Measurements from ENCODE around the gene CAMK2N2. TPM values are rescaled to one million over a fixed set of nuclear protein-coding genes. Genes with fewer than 3 reads are reported as not detected.

Gene CAMK2N2
- total RNA-seq, 2 experiments from 2014 or later = 0.20 to 0.37 TPM

DNA sequence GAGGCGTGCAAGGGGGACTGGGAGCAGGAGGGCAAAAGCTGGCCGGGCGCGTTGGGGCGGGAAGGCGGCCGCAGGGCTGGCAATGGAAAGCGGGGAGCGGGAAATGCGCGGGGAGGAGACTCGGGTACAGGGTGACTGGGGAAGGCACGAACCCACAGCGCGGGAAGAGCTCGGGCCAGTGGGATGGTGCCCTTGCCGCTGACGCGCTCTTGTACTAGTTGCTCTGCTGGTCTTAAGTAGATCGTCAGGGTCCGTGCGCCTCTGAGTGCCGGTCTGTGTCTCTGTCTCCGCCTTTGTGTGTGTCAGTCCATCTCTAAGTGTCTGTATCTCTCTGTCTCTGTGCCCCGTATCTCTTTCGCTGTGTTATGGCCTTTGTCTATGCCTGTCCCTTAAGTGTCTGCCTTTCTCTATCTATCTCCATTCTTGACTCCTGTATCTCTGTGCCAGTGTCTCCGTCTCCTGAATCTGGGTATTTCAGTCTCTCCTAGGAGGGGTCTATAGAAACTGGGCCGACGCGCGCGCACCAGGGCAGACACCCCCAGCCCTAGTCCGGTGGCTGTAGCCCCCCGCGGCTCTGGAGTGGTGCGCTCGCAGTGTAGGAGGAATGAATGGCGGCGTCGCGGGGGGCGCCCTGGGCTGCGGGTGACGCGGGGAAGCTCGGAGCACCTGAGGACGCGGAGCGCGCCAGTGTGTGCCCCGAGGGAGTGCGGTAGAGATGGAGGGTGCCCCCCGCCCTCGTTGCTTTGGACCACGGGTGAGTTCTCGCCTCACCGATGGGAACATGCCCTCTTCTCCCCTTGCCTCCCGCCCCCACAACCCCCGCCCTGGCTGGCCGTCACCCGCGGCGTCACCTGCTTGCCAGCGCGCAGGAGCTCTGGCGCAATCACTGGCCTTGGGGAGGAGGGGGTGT is 756 bp upstream of the CAMK2N2 start:
- Mint-ChIP-seq H3K36me3 (peaks cover 3% of the 10 kb centered on the region), H3K27me3 (peaks cover 44% of the 10 kb centered on the region), H3K9me3 (ENCODE audit: low read depth) (no peaks in the 10 kb centered on the region), H3K4me3 (peak overlapping the region; percentile 75), H3K4me1 (peaks cover 18% of the 10 kb centered on the region), H3K27ac (peak overlapping the region; percentile 1)
- ATAC-seq (peak; percentile 37), DNase-seq (no peak)
- CTCF ChIA-PET = interaction anchor here (0.9 to 3.0 kb wide), 5 partner anchors 9 to 366 kb away, joined by 3 to 14 read pairs (median 6); partner anchors contain the start of genes EEF1AKMT4 and VWA5B2

DNA sequence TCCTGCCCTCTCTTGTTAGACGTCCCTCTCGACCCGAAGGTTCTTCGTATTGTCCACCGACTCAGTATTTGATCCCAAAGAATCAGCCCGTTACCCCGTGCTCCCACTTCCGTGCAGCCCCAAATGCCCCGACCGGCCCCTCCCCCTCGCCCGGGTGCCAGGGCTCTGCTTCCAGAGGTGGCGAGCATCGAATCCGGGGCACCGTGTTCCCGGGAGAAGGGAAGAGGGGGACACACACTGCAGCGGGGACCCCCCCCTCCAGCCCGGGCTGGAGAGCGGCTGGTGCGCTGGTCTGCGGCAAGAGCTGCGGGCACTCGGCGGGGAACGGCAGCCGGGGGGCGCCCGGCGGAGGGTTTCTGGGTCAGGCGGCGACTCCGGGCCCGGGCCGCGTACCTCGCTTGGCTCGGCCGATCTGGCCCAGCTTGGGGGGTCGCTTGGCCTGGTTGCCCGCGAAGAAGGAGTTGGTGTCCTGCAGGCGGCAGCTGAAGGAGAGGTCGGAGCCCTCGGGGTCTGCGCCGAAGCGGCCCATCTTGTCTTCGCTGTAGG is 556 bp downstream of the CAMK2N2 start:
- H3K27me3 Mint-ChIP-seq = peaks cover 43% of the 10 kb centered on the region
- H3K9me3 Mint-ChIP-seq (ENCODE audit: low read depth) = no peaks in the 10 kb centered on the region
- H3K4me1 Mint-ChIP-seq = peaks cover 18% of the 10 kb centered on the region
- peak overlapping the region; percentile 58 for H3K4me3 Mint-ChIP-seq
- CTCF ChIA-PET = interaction anchor here (0.8 to 3.0 kb wide), 7 partner anchors 10 to 366 kb away, joined by 3 to 14 read pairs (median 4); partner anchors contain the start of gene EEF1AKMT4
- DNase-seq (no peak), ATAC-seq (no peak)
- H3K27ac Mint-ChIP-seq = no peak overlapping the region
- H3K36me3 Mint-ChIP-seq = peaks cover 3% of the 10 kb centered on the region

DNA sequence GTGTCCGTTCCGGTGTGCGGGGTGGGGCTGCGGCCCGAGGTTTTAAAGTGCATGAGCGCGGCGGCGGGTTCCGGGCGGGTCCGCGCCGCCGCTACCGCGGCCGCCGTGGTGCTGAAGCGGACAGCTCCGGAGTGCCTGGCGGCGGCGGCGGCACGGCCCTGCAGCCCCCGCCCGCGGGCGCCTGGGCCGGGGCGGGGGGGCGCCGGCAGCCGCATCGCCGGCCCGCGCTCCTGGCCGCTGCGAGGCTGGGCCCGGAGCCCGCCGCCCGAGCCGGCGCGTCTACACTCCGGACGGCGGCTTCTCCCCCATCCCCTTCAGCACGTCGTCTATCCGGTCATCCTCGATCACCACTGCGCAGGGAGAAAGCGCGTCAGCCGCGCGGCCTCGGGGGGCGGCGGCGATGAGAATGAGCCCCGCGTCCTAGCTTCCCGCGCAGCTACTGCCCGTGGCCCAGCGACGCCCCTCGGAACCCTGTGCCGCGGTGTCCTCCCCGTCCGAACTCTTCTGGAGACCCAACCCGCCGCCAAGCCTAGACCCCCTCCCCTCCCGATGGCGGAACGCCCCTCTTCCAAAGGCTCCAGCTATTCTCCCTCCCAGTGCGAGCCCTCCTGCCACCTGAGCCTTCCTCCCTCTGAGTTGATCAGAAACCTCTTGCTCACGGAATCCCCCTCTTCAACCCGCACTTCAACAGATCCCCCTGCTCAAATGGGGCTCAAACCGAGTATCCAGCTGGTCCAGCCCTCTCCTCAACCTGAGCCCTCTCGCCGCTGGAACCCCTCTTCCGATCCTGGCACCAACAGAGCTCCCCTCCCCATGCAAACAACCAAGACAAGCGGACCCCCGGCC is 1.3 kb downstream of the CAMK2N2 start:
- Mint-ChIP-seq H3K9me3 (ENCODE audit: low read depth) (no peaks in the 10 kb centered on the region), H3K4me1 (peaks cover 22% of the 10 kb centered on the region), H3K4me3 (peak overlapping the region; percentile 58), H3K27me3 (peaks cover 40% of the 10 kb centered on the region), H3K36me3 (peaks cover 3% of the 10 kb centered on the region), H3K27ac (no peak overlapping the region)
- CTCF ChIA-PET = interaction anchor here (0.8 to 3.0 kb wide), 6 partner anchors 10 to 365 kb away, joined by 3 to 14 read pairs (median 4); partner anchors contain the start of gene EEF1AKMT4
- DNase-seq (no peak), ATAC-seq (peak; percentile 50)

DNA sequence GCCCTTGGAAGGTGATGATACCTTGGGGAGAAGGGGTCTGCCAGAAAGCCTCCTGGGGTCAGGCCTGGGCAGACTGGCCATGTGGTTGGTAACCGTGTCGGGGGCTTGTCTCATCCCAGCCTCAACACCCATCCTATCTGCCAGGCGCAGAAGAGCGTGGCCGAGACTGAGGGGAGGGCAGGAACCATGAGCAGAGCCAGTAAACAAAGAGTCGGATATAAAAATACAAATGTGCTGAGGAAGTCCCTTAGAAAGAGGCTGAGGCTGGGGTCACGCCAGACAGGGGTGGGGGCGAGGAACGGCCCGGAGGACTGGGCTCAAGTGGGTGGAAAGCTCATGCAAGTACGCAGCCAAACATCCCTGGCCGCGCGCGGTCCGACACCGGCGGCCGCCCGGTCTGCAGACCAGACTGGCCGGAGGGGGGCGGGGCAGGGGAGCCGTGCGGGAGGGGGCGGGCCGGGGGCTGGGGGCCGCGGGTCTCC is 1.9 kb downstream of the CAMK2N2 start:
- Mint-ChIP-seq H3K4me1 (peaks cover 22% of the 10 kb centered on the region), H3K27me3 (peaks cover 34% of the 10 kb centered on the region), H3K36me3 (peaks cover 3% of the 10 kb centered on the region), H3K27ac (no peak overlapping the region), H3K9me3 (ENCODE audit: low read depth) (no peaks in the 10 kb centered on the region), H3K4me3 (peak overlapping the region; percentile 10)
- CTCF ChIA-PET = interaction anchor here (1.0 to 3.0 kb wide), 5 partner anchors 9 to 364 kb away, joined by 3 to 14 read pairs (median 4); partner anchors contain the start of gene EEF1AKMT4
- ATAC-seq (no peak), DNase-seq (no peak)

GRCh38 chr3:184258926-184259325 is 2.4 kb downstream of the CAMK2N2 start:
- DNase-seq (no peak), ATAC-seq (no peak)
- Mint-ChIP-seq H3K4me1 (peaks cover 22% of the 10 kb centered on the region), H3K9me3 (ENCODE audit: low read depth) (no peaks in the 10 kb centered on the region), H3K4me3 (no peak overlapping the region), H3K27me3 (peaks cover 34% of the 10 kb centered on the region), H3K27ac (no peak overlapping the region), H3K36me3 (peaks cover 3% of the 10 kb centered on the region)
- CTCF ChIA-PET = interaction anchor here (0.9 to 1.4 kb wide), 3 partner anchors 9 to 363 kb away, joined by 3 to 5 read pairs (median 3); partner anchors contain the start of gene EEF1AKMT4

DNA sequence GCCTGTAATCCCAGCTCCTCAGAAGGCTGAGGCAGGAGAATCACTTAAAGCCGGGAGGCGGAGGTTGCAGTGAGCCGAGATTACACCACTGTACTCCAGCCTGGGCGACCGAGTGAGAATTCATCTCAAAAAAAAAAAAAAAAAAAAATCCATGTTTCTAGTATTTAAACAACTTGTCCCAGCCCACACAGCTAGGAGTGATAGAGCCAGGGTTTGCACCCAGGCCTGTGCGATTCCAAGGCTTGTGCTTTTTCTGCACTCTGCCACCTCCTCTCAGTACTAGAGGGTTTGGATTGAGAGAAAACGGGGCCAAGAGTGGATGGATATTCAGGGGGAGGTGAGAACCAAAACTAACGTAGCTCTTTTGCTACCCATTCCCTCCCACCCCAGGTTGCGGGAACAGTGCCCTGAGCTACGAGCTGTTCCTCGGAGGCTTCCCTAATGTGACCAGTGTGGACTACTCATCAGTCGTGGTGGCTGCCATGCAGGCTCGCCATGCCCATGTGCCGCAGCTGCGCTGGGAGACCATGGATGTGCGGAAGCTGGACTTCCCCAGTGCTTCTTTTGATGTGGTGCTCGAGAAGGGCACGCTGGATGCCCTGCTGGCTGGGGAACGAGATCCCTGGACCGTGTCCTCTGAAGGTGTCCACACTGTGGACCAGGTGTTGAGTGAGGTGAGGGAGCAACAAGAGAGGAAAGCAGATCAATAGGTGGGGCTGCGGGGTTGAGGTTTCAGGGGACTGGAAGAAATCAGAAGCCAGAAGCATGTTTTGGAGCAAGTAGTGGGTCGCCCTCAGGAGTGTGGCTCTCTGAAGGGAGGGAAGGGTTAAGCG is 4.1 kb downstream of the CAMK2N2 start:
- Mint-ChIP-seq H3K36me3 (peaks cover 3% of the 10 kb centered on the region), H3K27ac (no peak overlapping the region), H3K4me3 (no peak overlapping the region), H3K27me3 (peaks cover 23% of the 10 kb centered on the region), H3K9me3 (ENCODE audit: low read depth) (no peaks in the 10 kb centered on the region), H3K4me1 (peaks cover 17% of the 10 kb centered on the region)
- ATAC-seq = no peak
- DNase-seq = no peak
- CTCF ChIA-PET = interaction anchor here (0.9 to 6.0 kb wide), 2 partner anchors 30 to 362 kb away, joined by 4 to 27 read pairs; no protein-coding TSS in a partner anchor

DNA sequence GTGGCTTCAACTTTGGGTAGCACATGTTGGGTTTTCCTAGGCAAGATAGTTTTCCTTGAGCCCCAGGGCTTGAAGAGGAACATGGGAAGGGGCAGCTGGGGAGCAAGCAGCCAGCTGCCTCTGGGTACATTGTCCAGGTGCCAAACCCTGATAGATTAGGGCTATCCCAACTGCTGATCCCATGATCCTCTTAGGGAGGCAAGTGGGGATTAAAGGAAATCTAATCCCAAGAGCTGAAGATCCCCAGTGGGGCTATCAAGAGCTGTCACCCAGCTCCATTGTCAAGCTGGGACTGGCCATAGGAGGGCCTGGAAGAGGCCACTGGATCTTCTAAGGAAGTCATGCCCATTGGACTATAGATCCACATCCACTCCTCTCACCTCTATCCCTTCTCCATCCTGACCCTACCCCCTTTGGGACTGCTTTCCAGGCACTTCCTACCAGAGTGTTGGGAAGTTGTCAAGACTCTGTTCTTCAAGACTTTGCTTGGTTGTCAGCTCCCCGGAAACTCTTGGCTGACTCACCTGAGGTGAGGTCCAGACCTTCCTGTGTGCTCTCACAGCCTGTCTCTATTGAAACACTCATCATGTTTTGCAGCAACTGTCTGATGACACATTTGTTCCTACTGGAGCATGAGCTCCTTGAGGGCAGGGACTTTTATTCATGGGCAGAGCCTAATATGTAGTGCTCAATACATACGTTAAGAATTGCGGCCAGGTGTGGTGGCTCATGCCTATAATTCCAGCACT is 5.9 kb downstream of the CAMK2N2 start:
- no peak overlapping the region for H3K27ac Mint-ChIP-seq

GRCh38 chr3:184250167-184250828 is 11.1 kb downstream of the CAMK2N2 start:
- peak overlapping the region; percentile 90 for H3K27ac Mint-ChIP-seq
- ATAC-seq = peak; percentile 65
- H3K9me3 Mint-ChIP-seq (ENCODE audit: low read depth) = no peaks in the 10 kb centered on the region
- peaks cover 6% of the 10 kb centered on the region for H3K4me1 Mint-ChIP-seq
- peak; percentile 95 for DNase-seq
- peaks cover 4% of the 10 kb centered on the region for H3K36me3 Mint-ChIP-seq
- CTCF ChIA-PET = interaction anchor here (0.7 to 2.7 kb wide), 28 partner anchors 8 to 741 kb away, joined by 3 to 42 read pairs (median 4); partner anchors contain the start of genes ABCC5, CAMK2N2, DVL3 and EIF2B5
- peak overlapping the region; percentile 85 for H3K4me3 Mint-ChIP-seq
- H3K27me3 Mint-ChIP-seq = no peaks in the 10 kb centered on the region

More for the DNA sequence above, 5.9 kb downstream of the CAMK2N2 start:
- peaks cover 9% of the 10 kb centered on the region for H3K4me1 Mint-ChIP-seq
- no peaks in the 10 kb centered on the region for H3K9me3 Mint-ChIP-seq (ENCODE audit: low read depth)
- DNase-seq (peak; percentile 48), ATAC-seq (no peak)
- CTCF ChIA-PET = interaction anchor here (0.8 to 6.0 kb wide), 5 partner anchors 9 to 128 kb away, joined by 3 to 27 read pairs (median 3); no protein-coding TSS in a partner anchor
- H3K36me3 Mint-ChIP-seq = no peaks in the 10 kb centered on the region
- no peak overlapping the region for H3K4me3 Mint-ChIP-seq
- peaks cover 14% of the 10 kb centered on the region for H3K27me3 Mint-ChIP-seq

DNA sequence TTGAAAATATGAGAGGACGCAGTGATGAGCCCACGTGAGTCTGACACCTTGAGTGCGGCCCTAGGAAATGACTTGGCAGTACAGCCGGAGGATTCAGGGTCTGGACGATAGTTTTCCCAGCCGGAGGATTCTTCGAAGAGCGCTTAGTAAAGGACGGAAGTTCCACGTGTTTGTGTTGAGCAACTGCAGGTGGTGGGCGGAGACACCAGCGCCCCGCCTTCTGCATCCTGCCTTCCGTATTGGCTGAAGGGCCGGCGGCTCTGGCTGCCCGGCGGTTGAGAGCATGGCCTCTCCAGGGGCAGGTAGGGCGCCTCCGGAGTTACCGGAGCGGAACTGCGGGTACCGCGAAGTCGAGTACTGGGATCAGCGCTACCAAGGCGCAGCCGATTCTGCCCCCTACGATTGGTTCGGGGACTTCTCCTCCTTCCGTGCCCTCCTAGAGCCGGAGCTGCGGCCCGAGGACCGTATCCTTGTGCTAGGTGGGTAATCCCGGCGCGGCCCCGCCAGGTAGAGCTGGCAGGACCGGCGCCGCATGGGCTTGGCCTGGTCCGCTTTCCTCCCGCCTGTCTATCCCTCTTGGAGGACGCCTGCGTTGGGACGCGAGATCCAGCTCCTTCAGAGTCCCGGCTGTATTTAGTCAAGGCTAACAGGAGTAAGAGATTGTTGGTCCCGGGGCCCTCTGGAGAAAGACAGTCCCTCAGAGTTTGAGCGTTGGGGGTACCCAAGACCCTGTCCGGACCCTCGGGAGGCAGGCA is 11.8 kb downstream of the CAMK2N2 start, which contains the start of gene EEF1AKMT4:
Gene EEF1AKMT4, plus strand, starts transcription at position 261 of the 755 bp plus-strand sequence. Its CDS starts 23 bp downstream, at position 284.
- CTCF ChIA-PET = interaction anchor here (0.7 to 2.7 kb wide), 28 partner anchors 9 to 740 kb away, joined by 3 to 42 read pairs (median 4); partner anchors contain the start of genes ABCC5, CAMK2N2, DVL3 and EIF2B5
- Mint-ChIP-seq H3K4me3 (peak within 1 kb of the TSS; percentile 85), H3K9me3 (ENCODE audit: low read depth) (no peaks in the 10 kb centered on the region), H3K36me3 (peaks cover 10% of the 10 kb centered on the region), H3K27me3 (no peaks in the 10 kb centered on the region), H3K4me1 (peaks cover 6% of the 10 kb centered on the region), H3K27ac (peak within 1 kb of the TSS; percentile 90)
- peak; percentile 98 for DNase-seq
- ATAC-seq = peak; percentile 90

Data from activated CD8-positive, alpha-beta memory T cell treated with anti-CD3 and anti-CD28 coated beads, Interleukin-2, amount 10 ng/mL, durations not matched to agents 7 days and 5 days (primary cell).